HepG2 (cell line): Measurements from ENCODE around the gene SHC1. TPM values are rescaled to one million over a fixed set of nuclear protein-coding genes. Genes with fewer than 3 reads are reported as not detected.

ENCODE experiments used
- ARNTL ChIP-seq: sonication (generic); formaldehyde crosslinking; IDR thresholded peaks from 2 replicates; pipeline ENCODE4 v1.4.0; 2020; ENCODE audit warnings: mild to moderate bottlenecking, missing genetic modification reagents
- CCDC6 ChIP-seq: sonication (generic); formaldehyde crosslinking; IDR thresholded peaks from 2 replicates; pipeline ENCODE4 v1.8.1; 2022; ENCODE audit warnings: mild to moderate bottlenecking, missing genetic modification reagents, moderate library complexity
- DPF2 ChIP-seq: sonication (generic); formaldehyde crosslinking; IDR thresholded peaks from 2 replicates; pipeline ENCODE4 v1.4.0; 2020; ENCODE audit warnings: mild to moderate bottlenecking, low read depth, missing genetic modification reagents, borderline replicate concordance
- FOXP1 ChIP-seq, 2 experiments: fragments of 450-650 bp in 1 of 2; IDR thresholded peaks; 2 replicates each; pipeline ENCODE4 v1.6.1; 2017 to 2018; ENCODE audit warnings: antibody characterized with exemption in 1 of 2
- HBP1 ChIP-seq: IDR thresholded peaks from 2 replicates; pipeline ENCODE4 v1.6.1; 2016; ENCODE audit warnings: low read depth, control low read depth
- HOXD1 ChIP-seq: sonication (generic); formaldehyde crosslinking; IDR thresholded peaks from 2 replicates; pipeline ENCODE4 v1.5.0; 2020; ENCODE audit warnings: missing genetic modification reagents
- IKZF1 ChIP-seq: fragments of 450-650 bp; IDR thresholded peaks from 2 replicates; pipeline ENCODE4 v1.7.1; 2016
- ISL2 ChIP-seq: sonication (generic); formaldehyde crosslinking; IDR thresholded peaks from 2 replicates; pipeline ENCODE4 v1.5.0; 2020; ENCODE audit warnings: missing genetic modification reagents
- JUND ChIP-seq: sonication (generic); formaldehyde crosslinking; IDR thresholded peaks from 2 replicates; pipeline ENCODE4 v1.8.0; 2022; ENCODE audit warnings: mild to moderate bottlenecking, missing genetic modification reagents
- KDM2A ChIP-seq: sonication (generic); formaldehyde crosslinking; IDR thresholded peaks from 2 replicates; pipeline ENCODE4 v1.4.0; 2020; ENCODE audit warnings: low read depth, missing genetic modification reagents, borderline replicate concordance
- KLF15 ChIP-seq: sonication (generic); formaldehyde crosslinking; IDR thresholded peaks from 2 replicates; pipeline ENCODE4 v1.8.1; 2023; ENCODE audit warnings: borderline replicate concordance, mild to moderate bottlenecking, inconsistent platforms, missing genetic modification reagents, mixed read lengths
- MAFG ChIP-seq: sonication (generic); formaldehyde crosslinking; IDR thresholded peaks from 2 replicates; pipeline ENCODE4 v1.5.1; 2020; ENCODE audit warnings: mild to moderate bottlenecking, missing genetic modification reagents
- NFYB ChIP-seq: sonication (generic); formaldehyde crosslinking; IDR thresholded peaks from 2 replicates; pipeline ENCODE4 v1.4.0; 2020; ENCODE audit warnings: missing genetic modification reagents
- PATZ1 ChIP-seq: sonication (generic); formaldehyde crosslinking; IDR thresholded peaks from 2 replicates; pipeline ENCODE4 v1.4.0; 2020; ENCODE audit warnings: missing genetic modification reagents
- PRMT3 ChIP-seq: sonication (generic); formaldehyde crosslinking; IDR thresholded peaks from 2 replicates; pipeline ENCODE4 v1.8.1; 2022; ENCODE audit warnings: low read depth, mild to moderate bottlenecking, moderate library complexity, missing genetic modification reagents, borderline replicate concordance
- SMARCE1 ChIP-seq: fragments of 450-650 bp; IDR thresholded peaks from 2 replicates; pipeline ENCODE4 v1.6.1; 2017; ENCODE audit warnings: borderline replicate concordance
- STAG1 ChIP-seq: sonication (generic); formaldehyde crosslinking; IDR thresholded peaks from 2 replicates; pipeline ENCODE4 v1.4.0; 2020; ENCODE audit warnings: missing genetic modification reagents
- STAT5B ChIP-seq: sonication (generic); formaldehyde crosslinking; IDR thresholded peaks from 2 replicates; pipeline ENCODE4 v1.4.0; 2020; ENCODE audit warnings: missing genetic modification reagents
- TFAP4 ChIP-seq: sonication (generic); IDR thresholded peaks from 2 replicates; pipeline ENCODE4 v1.6.1; 2016; ENCODE audit warnings: low read depth, borderline replicate concordance
- ZC3H13 ChIP-seq: sonication (generic); formaldehyde crosslinking; IDR thresholded peaks from 2 replicates; pipeline ENCODE4 v1.8.1; 2023; ENCODE audit warnings: mild to moderate bottlenecking, missing genetic modification reagents, moderate library complexity
- ZFAT ChIP-seq: sonication (generic); formaldehyde crosslinking; conservative IDR thresholded peaks from 2 replicates; pipeline ENCODE4 v1.8.1; 2023; ENCODE audit warnings: missing genetic modification reagents, inconsistent platforms
- ZFYVE20 ChIP-seq: sonication (generic); formaldehyde crosslinking; IDR thresholded peaks from 2 replicates; pipeline ENCODE4 v1.8.0; 2023; ENCODE audit warnings: low read depth, mild to moderate bottlenecking, moderate library complexity, missing genetic modification reagents, borderline replicate concordance
- ZNF207 ChIP-seq: fragments of 450-650 bp; IDR thresholded peaks from 2 replicates; pipeline ENCODE4 v1.6.1; 2016; ENCODE audit warnings: antibody characterized with exemption, borderline replicate concordance
- ZNF263 ChIP-seq: sonication (generic); formaldehyde crosslinking; IDR thresholded peaks from 2 replicates; pipeline ENCODE4 v1.4.0; 2020; ENCODE audit warnings: missing genetic modification reagents
- ZNF562 ChIP-seq: sonication (generic); formaldehyde crosslinking; IDR thresholded peaks from 2 replicates; pipeline ENCODE4 v1.8.0; 2022; ENCODE audit warnings: missing genetic modification reagents, borderline replicate concordance
- polyA plus RNA-seq, 8 experiments: library from polyadenylated mRNA; depleted of rRNA in 3 of 8; stranded (reverse) in 7 of 8; unstranded in 1 of 8; fragments of >200 nt; fragmentation: Illumina TruSeq in 4 of 8; extraction: Trizol in 4 of 8; gene quantifications; 2 replicates each; pipeline versions ENCODE4 v1.2.1 to v1.2.3, GENCODE V29; 2011 to 2016; ENCODE audit warnings: low read depth in 4 of 8, missing spikeins in 1 of 8, mixed read lengths in 1 of 8; ENCODE audit not compliant: insufficient read depth in 1 of 8
- total RNA-seq, 5 experiments: library from RNA; depleted of rRNA; stranded (reverse); fragments of >200 nt; fragmentation: Illumina TruSeq; extraction: Trizol; gene quantifications; 2 replicates each; pipeline ENCODE4 v1.2.3, GENCODE V29; 2016; ENCODE audit warnings: low read depth in 1 of 5
- TF ChIP-seq, protein P1 (sequence below): sonication (generic); formaldehyde crosslinking; IDR thresholded peaks from 2 replicates; pipeline ENCODE4 v1.5.0; 2020; ENCODE audit warnings: missing genetic modification reagents, mild to moderate bottlenecking, borderline replicate concordance
- TF ChIP-seq, protein P2 (sequence below): sonication (generic); formaldehyde crosslinking; IDR thresholded peaks from 2 replicates; pipeline ENCODE4 v1.4.0; 2020; ENCODE audit warnings: mild to moderate bottlenecking, missing genetic modification reagents

The SHC1 gene
- total and polyA plus RNA-seq, 2 of the 13 experiments (the other 11 are each of a cell fraction or from before 2014, with no cell fraction given) = 52.0 to 137 TPM

DNA sequence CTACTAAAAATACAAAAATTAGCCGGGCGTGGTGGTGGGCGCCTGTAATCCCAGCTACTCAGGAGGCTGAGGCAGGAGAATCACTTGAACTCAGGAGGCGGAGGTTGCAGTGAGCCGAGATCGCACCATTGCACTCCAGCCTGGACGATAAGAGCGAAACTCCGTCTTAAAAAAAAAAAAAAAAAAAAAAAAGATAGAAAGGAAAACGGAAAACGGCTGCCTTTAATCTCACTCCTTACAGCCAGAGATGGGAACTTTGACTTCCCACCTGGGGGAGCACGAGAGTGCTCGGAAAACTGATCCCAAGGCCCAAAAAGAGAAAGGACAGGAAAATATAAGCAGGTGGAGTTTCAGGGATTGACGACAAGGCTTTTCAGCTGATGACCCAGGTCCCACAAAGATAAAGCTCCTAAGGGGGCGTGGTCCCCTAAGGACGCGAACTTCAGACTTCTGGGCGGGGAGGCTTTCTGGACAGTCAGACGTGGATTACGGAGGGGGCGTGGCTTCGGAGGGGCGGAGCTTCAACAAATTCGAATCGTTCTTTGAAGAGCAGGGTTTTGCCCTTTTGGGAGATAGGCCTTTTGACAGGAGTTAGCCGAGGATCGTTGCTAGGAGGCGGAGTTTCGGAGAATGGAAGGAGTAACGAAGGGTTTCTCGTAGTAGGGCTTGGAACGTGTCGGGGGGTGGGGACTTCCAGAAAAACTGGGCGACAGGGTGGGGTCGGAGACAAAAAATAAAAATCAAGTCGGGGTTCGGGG, 3.0 kb upstream of the SHC1 start (continued):
- TF ChIP-seq ARNTL (CRISPR knock-in tag) (no peak), IKZF1 (no peak), HBP1 (CRISPR knock-in tag) (no peak), ZC3H13 (peak; percentile 38; the same call in 1 of the 2 replicates), TFAP4 (peak; percentile 98), ZFAT (CRISPR knock-in tag) (no peak), ZNF263 (no peak), DPF2 (CRISPR knock-in tag) (no peak), ZFYVE20 (CRISPR knock-in tag) (no peak), NFYB (CRISPR knock-in tag) (no peak), FOXP1 (IDR thresholded peaks at IDR 0.05) (no peak), FOXP1 (CRISPR knock-in tag; IDR thresholded peaks at IDR 0.05) (peak; percentile 8; the same call in 1 of the 2 replicates), JUND (CRISPR knock-in tag) (no peak), STAG1 (CRISPR knock-in tag) (no peak), KLF15 (CRISPR knock-in tag) (no peak), KDM2A (CRISPR knock-in tag) (no peak), STAT5B (no peak), ISL2 (CRISPR knock-in tag) (0 out of 2 replicates have a peak, but pooled peaks have one; percentile 16), CCDC6 (CRISPR knock-in tag) (no peak), HOXD1 (no peak), PATZ1 (no peak; the same call in 1 of the 2 replicates), PRMT3 (CRISPR knock-in tag) (no peak), MAFG (CRISPR knock-in tag) (no peak), SMARCE1 (no peak), ZNF207 (no peak), ZNF562 (CRISPR knock-in tag) (no peak)
- TF ChIP-seq, protein P1, sequence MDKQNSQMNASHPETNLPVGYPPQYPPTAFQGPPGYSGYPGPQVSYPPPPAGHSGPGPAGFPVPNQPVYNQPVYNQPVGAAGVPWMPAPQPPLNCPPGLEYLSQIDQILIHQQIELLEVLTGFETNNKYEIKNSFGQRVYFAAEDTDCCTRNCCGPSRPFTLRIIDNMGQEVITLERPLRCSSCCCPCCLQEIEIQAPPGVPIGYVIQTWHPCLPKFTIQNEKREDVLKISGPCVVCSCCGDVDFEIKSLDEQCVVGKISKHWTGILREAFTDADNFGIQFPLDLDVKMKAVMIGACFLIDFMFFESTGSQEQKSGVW (CRISPR knock-in tag) = no peak
- TF ChIP-seq, protein P2, sequence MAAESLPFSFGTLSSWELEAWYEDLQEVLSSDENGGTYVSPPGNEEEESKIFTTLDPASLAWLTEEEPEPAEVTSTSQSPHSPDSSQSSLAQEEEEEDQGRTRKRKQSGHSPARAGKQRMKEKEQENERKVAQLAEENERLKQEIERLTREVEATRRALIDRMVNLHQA (CRISPR knock-in tag) = no peak
